WTC11 (cell line): Measurements from ENCODE around the gene TMEM9B.

Experiments
- ATF1 ChIP-seq: sonication (generic); formaldehyde crosslinking; IDR thresholded peaks from 2 replicates; pipeline ENCODE4 v1.8.1; 2023; ENCODE audit warnings: mild to moderate bottlenecking, moderate library complexity, missing genetic modification reagents
- CBFB ChIP-seq: sonication (generic); formaldehyde crosslinking; IDR thresholded peaks from 2 replicates; pipeline ENCODE4 v1.8.1; 2022; ENCODE audit warnings: mild to moderate bottlenecking, low read depth, missing genetic modification reagents
- FOXK1 ChIP-seq: sonication (generic); formaldehyde crosslinking; IDR thresholded peaks from 2 replicates; pipeline ENCODE4 v1.8.0; 2022; ENCODE audit warnings: mild to moderate bottlenecking, moderate library complexity, missing genetic modification reagents
- FOXP1 ChIP-seq: sonication (generic); formaldehyde crosslinking; IDR thresholded peaks from 2 replicates; pipeline ENCODE4 v1.8.0; 2022; ENCODE audit warnings: missing genetic modification reagents, mild to moderate bottlenecking, moderate library complexity, borderline replicate concordance
- NR3C1 ChIP-seq: sonication (generic); formaldehyde crosslinking; conservative IDR thresholded peaks from 2 replicates; pipeline ENCODE4 v1.8.1; 2023; ENCODE audit warnings: low read depth, mild to moderate bottlenecking, missing genetic modification reagents
- ZNF416 ChIP-seq: fragments of 250-450 bp; sonication (Bioruptor Pico); IDR thresholded peaks from 2 replicates; pipeline ENCODE4 v1.9.0; 2021; ENCODE audit warnings: mild to moderate bottlenecking, inconsistent platforms
- TF ChIP-seq, protein P1 (sequence below): fragments of 200-600 bp; IDR thresholded peaks from 2 replicates; pipeline ENCODE4 v1.8.0; 2022; ENCODE audit warnings: antibody characterized with exemption
- TF ChIP-seq, protein P2 (sequence below): fragments of 250-450 bp; sonication (Bioruptor Pico); IDR thresholded peaks from 2 replicates; pipeline ENCODE4 v2.1.2; 2022; ENCODE audit warnings: mild to moderate bottlenecking, moderate library complexity

GRCh38 chr11:8934742-8935488 lies 29.3 kb downstream of the TMEM9B start:
- TF ChIP-seq, protein P1, sequence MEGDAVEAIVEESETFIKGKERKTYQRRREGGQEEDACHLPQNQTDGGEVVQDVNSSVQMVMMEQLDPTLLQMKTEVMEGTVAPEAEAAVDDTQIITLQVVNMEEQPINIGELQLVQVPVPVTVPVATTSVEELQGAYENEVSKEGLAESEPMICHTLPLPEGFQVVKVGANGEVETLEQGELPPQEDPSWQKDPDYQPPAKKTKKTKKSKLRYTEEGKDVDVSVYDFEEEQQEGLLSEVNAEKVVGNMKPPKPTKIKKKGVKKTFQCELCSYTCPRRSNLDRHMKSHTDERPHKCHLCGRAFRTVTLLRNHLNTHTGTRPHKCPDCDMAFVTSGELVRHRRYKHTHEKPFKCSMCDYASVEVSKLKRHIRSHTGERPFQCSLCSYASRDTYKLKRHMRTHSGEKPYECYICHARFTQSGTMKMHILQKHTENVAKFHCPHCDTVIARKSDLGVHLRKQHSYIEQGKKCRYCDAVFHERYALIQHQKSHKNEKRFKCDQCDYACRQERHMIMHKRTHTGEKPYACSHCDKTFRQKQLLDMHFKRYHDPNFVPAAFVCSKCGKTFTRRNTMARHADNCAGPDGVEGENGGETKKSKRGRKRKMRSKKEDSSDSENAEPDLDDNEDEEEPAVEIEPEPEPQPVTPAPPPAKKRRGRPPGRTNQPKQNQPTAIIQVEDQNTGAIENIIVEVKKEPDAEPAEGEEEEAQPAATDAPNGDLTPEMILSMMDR = no peak
- TF ChIP-seq ZNF416 (no peak), NR3C1 (no peak), CBFB (no peak), ATF1 (CRISPR knock-in tag) (no peak), FOXK1 (CRISPR knock-in tag) (no peak), FOXP1 (CRISPR knock-in tag) (no peak)
- TF ChIP-seq, protein P2, sequence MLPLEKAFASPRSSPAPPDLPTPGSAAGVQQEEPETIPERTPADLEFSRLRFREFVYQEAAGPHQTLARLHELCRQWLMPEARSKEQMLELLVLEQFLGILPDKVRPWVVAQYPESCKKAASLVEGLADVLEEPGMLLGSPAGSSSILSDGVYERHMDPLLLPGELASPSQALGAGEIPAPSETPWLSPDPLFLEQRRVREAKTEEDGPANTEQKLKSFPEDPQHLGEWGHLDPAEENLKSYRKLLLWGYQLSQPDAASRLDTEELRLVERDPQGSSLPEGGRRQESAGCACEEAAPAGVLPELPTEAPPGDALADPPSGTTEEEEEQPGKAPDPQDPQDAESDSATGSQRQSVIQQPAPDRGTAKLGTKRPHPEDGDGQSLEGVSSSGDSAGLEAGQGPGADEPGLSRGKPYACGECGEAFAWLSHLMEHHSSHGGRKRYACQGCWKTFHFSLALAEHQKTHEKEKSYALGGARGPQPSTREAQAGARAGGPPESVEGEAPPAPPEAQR (CRISPR knock-in tag) = no peak
